ENCODE results near the gene RNF157. TPM values are rescaled to one million over a fixed set of nuclear protein-coding genes. Genes with fewer than 3 reads are reported as not detected.
A peak's percentile ranks its signal among the peaks of the same experiment; 100 is the strongest.

RNF157 gene
- polyA plus RNA-seq, 2 of the 4 experiments (the other 2 are of a cell fraction), result 7.2 to 8.5 TPM

DNA sequence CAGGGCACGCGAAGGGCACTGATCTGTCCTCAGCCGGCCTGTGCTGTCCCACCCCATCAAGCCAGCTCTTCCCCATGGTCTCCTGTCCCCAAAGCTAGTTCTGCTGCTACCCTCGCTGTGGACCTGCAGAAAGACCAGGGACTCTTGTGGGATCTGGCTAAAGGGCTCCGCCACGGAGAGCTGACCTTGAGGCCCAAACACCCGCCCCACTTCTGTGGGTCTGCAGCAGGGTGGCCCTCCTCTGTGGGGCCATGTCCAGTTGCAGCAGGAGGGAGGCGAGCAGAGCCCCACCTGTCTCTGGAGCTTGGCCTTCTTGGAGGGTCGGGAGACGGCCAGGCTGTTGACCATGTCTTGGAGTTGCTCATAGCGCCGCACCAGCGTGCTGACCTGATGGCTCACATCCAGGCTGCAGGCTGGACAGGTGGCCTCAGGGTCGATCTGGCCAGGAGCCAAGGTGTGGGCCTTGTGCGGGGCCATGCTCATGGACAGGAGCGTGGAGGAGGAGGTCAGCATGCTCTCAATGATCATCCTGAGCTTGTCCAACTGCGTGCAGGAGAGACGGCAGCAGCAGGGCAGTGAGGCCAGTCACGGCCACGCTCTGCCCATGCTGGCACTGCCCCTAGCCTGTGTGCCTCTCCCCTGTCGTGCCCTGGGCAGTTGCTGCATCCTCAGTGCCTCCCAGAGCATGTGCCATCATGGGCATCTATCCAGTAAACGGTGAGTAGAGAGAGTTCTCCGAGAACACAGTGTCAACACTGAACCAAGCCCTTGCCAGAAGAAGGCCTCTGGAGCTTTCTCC lies 41.5 kb upstream of the RNF157 start:
- ChIA-PET CTCF (interaction anchor here (0.8 to 19.6 kb wide), 16 partner anchors 8 to 608 kb away, joined by 3 to 755 read pairs (median 61); partner anchors contain the start of genes CDK3, EXOC7, QRICH2 and SPHK1), POLR2A (no interaction called here)
- Histone ChIP-seq H3K27ac (no peak overlapping the region), H3K4me1 (peaks cover 5% of the 10 kb centered on the region), H3K4me2 (no peak overlapping the region), H3K9me3 (no peaks in the 10 kb centered on the region), H3K4me3 (no peak overlapping the region)
- DNase-seq (ENCODE audit: low read depth in 1 of 2, low spot score in 1 of 2) (no peak), FAIRE-seq (no peak), ATAC-seq (no peak)
- TF ChIP-seq POLR2AphosphoS2 (conservative IDR thresholded peaks at IDR 0.05; ENCODE audit: low read length) (no peak), RAD21 (conservative IDR thresholded peaks at IDR 0.05 in 1 of 2, IDR thresholded peaks at IDR 0.05 in 1 of 2) (no peak)
- 74% methylated on average over 22 of the region's 23 CpGs for WGBS (ENCODE audit: missing lambda C conversion rate)

DNA sequence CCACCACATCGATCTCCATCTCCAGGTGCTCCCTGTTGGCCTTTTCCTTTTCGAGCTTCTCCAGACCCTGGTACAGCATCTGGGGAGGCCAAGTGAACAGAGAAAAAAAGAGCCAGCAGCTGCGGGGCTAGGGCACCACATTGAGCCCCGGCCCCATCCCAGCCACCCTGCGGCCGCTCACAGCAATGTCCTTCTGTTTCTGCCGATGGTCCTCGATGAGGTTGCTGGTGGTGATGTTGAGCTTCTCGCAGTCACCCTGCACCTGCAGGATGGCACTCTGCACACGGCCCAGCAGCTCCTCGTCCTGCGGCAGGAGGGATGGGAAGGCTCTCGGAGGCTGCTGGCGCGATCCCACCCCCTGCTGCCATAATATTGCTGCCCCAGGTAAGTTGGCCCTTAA lies 40.4 kb upstream of the RNF157 start:
- no peak overlapping the region for H3K27ac ChIP-seq
- TF ChIP-seq ESRRA (IDR thresholded peaks at IDR 0.05; ENCODE audit: borderline replicate concordance, low read length) (no peak), MYC (IDR thresholded peaks at IDR 0.05; ENCODE audit: borderline replicate concordance, low read length) (no peak), GATA3 (IDR thresholded peaks at IDR 0.05; ENCODE audit: borderline replicate concordance) (no peak), SMC3 (IDR thresholded peaks at IDR 0.05) (no peak), KDM1A (IDR thresholded peaks at IDR 0.05; ENCODE audit: low read depth) (no peak), TFCP2L1 (CRISPR knock-in tag; IDR thresholded peaks at IDR 0.05) (no peak), FOSL2 (IDR thresholded peaks at IDR 0.05) (no peak), FOSL2 (CRISPR knock-in tag; IDR thresholded peaks at IDR 0.05) (no peak), RNF2 (IDR thresholded peaks at IDR 0.05; ENCODE audit: borderline replicate concordance, low read depth) (no peak), BHLHE40 (IDR thresholded peaks at IDR 0.05; ENCODE audit: low read depth, low read length) (no peak), NFE2L2 (conservative IDR thresholded peaks at IDR 0.05; ENCODE audit: low read length) (no peak)
- TF ChIP-seq, protein P1, sequence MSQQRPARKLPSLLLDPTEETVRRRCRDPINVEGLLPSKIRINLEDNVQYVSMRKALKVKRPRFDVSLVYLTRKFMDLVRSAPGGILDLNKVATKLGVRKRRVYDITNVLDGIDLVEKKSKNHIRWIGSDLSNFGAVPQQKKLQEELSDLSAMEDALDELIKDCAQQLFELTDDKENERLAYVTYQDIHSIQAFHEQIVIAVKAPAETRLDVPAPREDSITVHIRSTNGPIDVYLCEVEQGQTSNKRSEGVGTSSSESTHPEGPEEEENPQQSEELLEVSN (IDR thresholded peaks at IDR 0.05; ENCODE audit: borderline replicate concordance, low read depth), result no peak
- TF ChIP-seq, protein P2, sequence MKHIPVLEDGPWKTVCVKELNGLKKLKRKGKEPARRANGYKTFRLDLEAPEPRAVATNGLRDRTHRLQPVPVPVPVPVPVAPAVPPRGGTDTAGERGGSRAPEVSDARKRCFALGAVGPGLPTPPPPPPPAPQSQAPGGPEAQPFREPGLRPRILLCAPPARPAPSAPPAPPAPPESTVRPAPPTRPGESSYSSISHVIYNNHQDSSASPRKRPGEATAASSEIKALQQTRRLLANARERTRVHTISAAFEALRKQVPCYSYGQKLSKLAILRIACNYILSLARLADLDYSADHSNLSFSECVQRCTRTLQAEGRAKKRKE (CRISPR knock-in tag; IDR thresholded peaks at IDR 0.05; ENCODE audit: low read depth), result no peak
- DNase-seq (ENCODE audit: low read depth in 1 of 2, low spot score in 1 of 2) (no peak), ATAC-seq (no peak), FAIRE-seq (no peak)
- POLR2A ChIA-PET, result interaction anchor here (0.9 to 2.0 kb wide), 3 partner anchors 14 to 34 kb away, joined by 3 to 5 read pairs (median 4); partner anchors contain the start of gene UBALD2
- peaks cover 10% of the 10 kb centered on the region for H3K4me1 ChIP-seq
- H3K9me3 ChIP-seq, result no peaks in the 10 kb centered on the region
- CTCF ChIA-PET, result interaction anchor here (0.6 to 19.6 kb wide), 38 partner anchors 9 to 467 kb away, joined by 3 to 755 read pairs (median 14); partner anchors contain the start of genes CDK3, EXOC7, MRPL38 and PRPSAP1
- no peak overlapping the region for H3K4me2 ChIP-seq
- H3K4me3 ChIP-seq, result no peak overlapping the region
- WGBS (ENCODE audit: missing lambda C conversion rate), result 74% methylated on average over 15 of the region's 15 CpGs

DNA sequence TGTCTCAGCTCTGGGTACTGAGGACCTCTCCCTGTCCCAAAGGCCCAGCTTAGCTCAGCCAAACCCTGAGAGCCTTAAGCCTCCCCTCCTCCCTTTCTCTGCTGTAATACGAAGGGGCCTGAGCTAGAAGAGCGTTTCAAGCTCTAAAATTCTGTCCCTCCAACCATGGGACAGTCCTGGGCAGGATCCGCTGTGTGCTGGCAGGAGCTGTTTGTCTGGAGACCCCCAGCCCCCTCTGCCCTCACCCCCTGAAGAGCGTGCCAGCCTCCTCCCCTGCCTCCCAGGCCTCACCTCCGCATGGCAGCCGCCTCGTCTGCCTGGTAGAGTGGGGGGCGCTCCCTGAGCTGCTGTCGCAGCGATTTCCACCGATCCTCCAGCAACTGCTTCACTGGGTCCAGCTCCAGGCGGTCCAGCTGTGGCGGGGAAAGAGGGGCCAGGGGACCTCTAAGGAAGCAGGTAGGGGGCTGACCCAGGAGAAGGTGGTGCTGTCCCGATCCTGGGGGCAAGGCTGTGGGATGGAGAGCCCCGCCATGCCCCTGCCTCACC lies 39.5 kb upstream of the RNF157 start:
- no peak for DNase-seq (ENCODE audit: low read depth in 1 of 2, low spot score in 1 of 2)
- Histone ChIP-seq H3K4me3 (no peak overlapping the region), H3K4me2 (no peak overlapping the region), H3K27ac (no peak overlapping the region), H3K9me3 (no peaks in the 10 kb centered on the region), H3K4me1 (peaks cover 10% of the 10 kb centered on the region)
- POLR2A ChIA-PET, result interaction anchor here (0.9 to 2.0 kb wide), 5 partner anchors 13 to 383 kb away, joined by 3 to 7 read pairs (median 4); partner anchors contain the start of gene TRIM65
- CTCF ChIA-PET, result interaction anchor here (0.6 to 19.6 kb wide), 100 partner anchors 9 to 466 kb away, joined by 3 to 755 read pairs (median 6); partner anchors contain the start of genes CDK3, EVPL, EXOC7 and FOXJ1
- no peak for TF ChIP-seq TFCP2L1 (CRISPR knock-in tag; IDR thresholded peaks at IDR 0.05)
- TF ChIP-seq, protein P3, sequence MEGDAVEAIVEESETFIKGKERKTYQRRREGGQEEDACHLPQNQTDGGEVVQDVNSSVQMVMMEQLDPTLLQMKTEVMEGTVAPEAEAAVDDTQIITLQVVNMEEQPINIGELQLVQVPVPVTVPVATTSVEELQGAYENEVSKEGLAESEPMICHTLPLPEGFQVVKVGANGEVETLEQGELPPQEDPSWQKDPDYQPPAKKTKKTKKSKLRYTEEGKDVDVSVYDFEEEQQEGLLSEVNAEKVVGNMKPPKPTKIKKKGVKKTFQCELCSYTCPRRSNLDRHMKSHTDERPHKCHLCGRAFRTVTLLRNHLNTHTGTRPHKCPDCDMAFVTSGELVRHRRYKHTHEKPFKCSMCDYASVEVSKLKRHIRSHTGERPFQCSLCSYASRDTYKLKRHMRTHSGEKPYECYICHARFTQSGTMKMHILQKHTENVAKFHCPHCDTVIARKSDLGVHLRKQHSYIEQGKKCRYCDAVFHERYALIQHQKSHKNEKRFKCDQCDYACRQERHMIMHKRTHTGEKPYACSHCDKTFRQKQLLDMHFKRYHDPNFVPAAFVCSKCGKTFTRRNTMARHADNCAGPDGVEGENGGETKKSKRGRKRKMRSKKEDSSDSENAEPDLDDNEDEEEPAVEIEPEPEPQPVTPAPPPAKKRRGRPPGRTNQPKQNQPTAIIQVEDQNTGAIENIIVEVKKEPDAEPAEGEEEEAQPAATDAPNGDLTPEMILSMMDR (IDR thresholded peaks at IDR 0.05), result peak; percentile 31; the same call in 1 of the 3 replicates
- peak in 1 of 2 experiments; percentile 26; a peak in 4 of 6 replicates for ATAC-seq
- FAIRE-seq, result no peak
- WGBS (ENCODE audit: missing lambda C conversion rate), result 52% methylated on average over 14 of the region's 15 CpGs
